Coronary artery (tissue), 2 donors: ENCODE results near the gene SPDYE3.
A peak's percentile ranks its signal among the peaks of the same experiment; 100 is the strongest.

Experiments used
- DNase-seq: peaks from one replicate; pipeline ENCODE4 v3.0.0-alpha.2; 2017; ENCODE audit warnings: low spot score
- H3K27ac ChIP-seq, 2 donors: fragments of 200-600 bp; sonication (generic); one replicate each; pipeline ENCODE4 v1.5.1; 2016 to 2019
- H3K4me3 ChIP-seq: fragments of 200-600 bp; sonication (generic); 2 replicates; pipeline ENCODE4 v1.5.1; 2016; ENCODE audit warnings: mild to moderate bottlenecking, moderate library complexity
- TF ChIP-seq, protein P1 (sequence below): fragments of 200-600 bp; sonication (generic); IDR thresholded peaks from one replicate; pipeline ENCODE4 v1.5.1; 2019; ENCODE audit warnings: antibody characterized with exemption

Gene SPDYE3

GRCh38 chr7:100371561-100372171 is 64.2 kb downstream of the SPDYE3 start:
- DNase-seq = no peak
- TF ChIP-seq, protein P1, sequence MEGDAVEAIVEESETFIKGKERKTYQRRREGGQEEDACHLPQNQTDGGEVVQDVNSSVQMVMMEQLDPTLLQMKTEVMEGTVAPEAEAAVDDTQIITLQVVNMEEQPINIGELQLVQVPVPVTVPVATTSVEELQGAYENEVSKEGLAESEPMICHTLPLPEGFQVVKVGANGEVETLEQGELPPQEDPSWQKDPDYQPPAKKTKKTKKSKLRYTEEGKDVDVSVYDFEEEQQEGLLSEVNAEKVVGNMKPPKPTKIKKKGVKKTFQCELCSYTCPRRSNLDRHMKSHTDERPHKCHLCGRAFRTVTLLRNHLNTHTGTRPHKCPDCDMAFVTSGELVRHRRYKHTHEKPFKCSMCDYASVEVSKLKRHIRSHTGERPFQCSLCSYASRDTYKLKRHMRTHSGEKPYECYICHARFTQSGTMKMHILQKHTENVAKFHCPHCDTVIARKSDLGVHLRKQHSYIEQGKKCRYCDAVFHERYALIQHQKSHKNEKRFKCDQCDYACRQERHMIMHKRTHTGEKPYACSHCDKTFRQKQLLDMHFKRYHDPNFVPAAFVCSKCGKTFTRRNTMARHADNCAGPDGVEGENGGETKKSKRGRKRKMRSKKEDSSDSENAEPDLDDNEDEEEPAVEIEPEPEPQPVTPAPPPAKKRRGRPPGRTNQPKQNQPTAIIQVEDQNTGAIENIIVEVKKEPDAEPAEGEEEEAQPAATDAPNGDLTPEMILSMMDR = no peak
- H3K4me3 ChIP-seq = no peak overlapping the region
- peak overlapping the region in 1 of 2 donors; percentile 41 for H3K27ac ChIP-seq
